DOHH2 (cell line): ENCODE results near the gene RAF1.
A peak's percentile ranks its signal among the peaks of the same experiment; 100 is the strongest.

ENCODE experiments used
- H3F3A ChIP-seq: fragments of 200-600 bp; sonication (generic), shearing (Covaris generic); 2 replicates; pipeline ENCODE4 v1.6.0; 2016; ENCODE audit warnings: antibody characterized with exemption, mild to moderate bottlenecking; ENCODE audit not compliant: control insufficient read depth, insufficient read depth
- H3K27ac ChIP-seq: fragments of 200-600 bp; sonication (generic); 2 replicates; pipeline ENCODE4 v1.5.1; 2014; ENCODE audit warnings: low read depth, mild to moderate bottlenecking, low read length, moderate library complexity
- H3K27me3 ChIP-seq: fragments of 200-600 bp; sonication (generic); 2 replicates; pipeline ENCODE4 v1.6.1; 2014; ENCODE audit warnings: mild to moderate bottlenecking, low read length, mixed read lengths; ENCODE audit not compliant: control insufficient read depth
- H3K36me3 ChIP-seq: fragments of 200-600 bp; sonication (generic); 2 replicates; pipeline ENCODE4 v1.6.1; 2014; ENCODE audit warnings: mild to moderate bottlenecking, low read length, moderate library complexity, mixed read lengths; ENCODE audit not compliant: control insufficient read depth
- H3K4me1 ChIP-seq: fragments of 200-600 bp; sonication (generic); 2 replicates; pipeline ENCODE4 v1.6.1; 2014; ENCODE audit warnings: mild to moderate bottlenecking, low read length, mixed read lengths; ENCODE audit not compliant: control insufficient read depth
- H3K4me2 ChIP-seq: fragments of 200-600 bp; sonication (generic); 2 replicates; pipeline ENCODE4 v1.6.0; 2014; ENCODE audit warnings: mild to moderate bottlenecking, low read length, moderate library complexity
- H3K4me3 ChIP-seq: fragments of 200-600 bp; sonication (generic); 2 replicates; pipeline ENCODE4 v1.5.1; 2014; ENCODE audit warnings: mild to moderate bottlenecking, low read length, mixed read lengths
- H3K79me2 ChIP-seq: fragments of 200-600 bp; sonication (generic); 2 replicates; pipeline ENCODE4 v1.6.1; 2014; ENCODE audit warnings: mild to moderate bottlenecking, low read length, mixed read lengths; ENCODE audit not compliant: control insufficient read depth
- H3K9me2 ChIP-seq: fragments of 200-600 bp; sonication (generic); replicated peaks from 2 replicates; pipeline ENCODE4 v1.6.1; 2014; ENCODE audit warnings: mild to moderate bottlenecking, low read length, mixed read lengths; ENCODE audit not compliant: control insufficient read depth
- H3K9me3 ChIP-seq: fragments of 200-600 bp; sonication (generic); 2 replicates; pipeline ENCODE4 v1.6.1; 2014; ENCODE audit warnings: antibody characterized with exemption, low read length, mixed read lengths; ENCODE audit not compliant: control insufficient read depth, insufficient read depth
- H4K20me1 ChIP-seq: fragments of 200-600 bp; sonication (generic); 2 replicates; pipeline ENCODE4 v1.6.0; 2014; ENCODE audit warnings: low read depth, mild to moderate bottlenecking, antibody characterized with exemption, low read length, moderate library complexity; ENCODE audit not compliant: control insufficient read depth, insufficient read depth
- CTCF ChIP-seq: fragments of 200-600 bp; sonication (generic); IDR thresholded peaks from one replicate; pipeline ENCODE4 v1.5.1; 2014; ENCODE audit warnings: antibody characterized with exemption, mild to moderate bottlenecking, low read depth, low read length; ENCODE audit not compliant: poor library complexity, severe bottlenecking
- EZH2phosphoT487 ChIP-seq: fragments of 200-600 bp; sonication (generic); IDR thresholded peaks from 2 replicates; pipeline ENCODE4 v1.6.1; 2017; ENCODE audit warnings: borderline replicate concordance, mild to moderate bottlenecking, antibody characterized with exemption, low read length, moderate library complexity, mixed read lengths

RAF1 gene

GRCh38 chr3:12708584-12709192, 44.8 kb upstream of the RAF1 start:
- no peaks in the 10 kb centered on the region for H3F3A ChIP-seq
- H3K27me3 ChIP-seq: peaks cover 19% of the 10 kb centered on the region
- H3K27ac ChIP-seq: no peak overlapping the region

GRCh38 chr3:12707449-12707848, 43.5 kb upstream of the RAF1 start:
- Histone ChIP-seq H3K79me2 (no peaks in the 10 kb centered on the region), H3K4me3 (no peak overlapping the region), H3K4me2 (no peak overlapping the region), H3K9me3 (no peaks in the 10 kb centered on the region), H3F3A (no peaks in the 10 kb centered on the region), H4K20me1 (no peaks in the 10 kb centered on the region), H3K4me1 (peaks cover 3% of the 10 kb centered on the region; the same call in 1 of the 2 replicates), H3K36me3 (no peaks in the 10 kb centered on the region), H3K9me2 (no peaks in the 10 kb centered on the region), H3K27me3 (peaks cover 19% of the 10 kb centered on the region), H3K27ac (no peak overlapping the region)
- TF ChIP-seq CTCF (no peak), EZH2phosphoT487 (no peak)

More at GRCh38 chr3:12708584-12709192, 44.8 kb upstream of the RAF1 start:
- Histone ChIP-seq H3K4me1 (peaks cover 3% of the 10 kb centered on the region; the same call in 1 of the 2 replicates), H3K36me3 (no peaks in the 10 kb centered on the region), H3K4me3 (no peak overlapping the region), H3K9me3 (no peaks in the 10 kb centered on the region), H4K20me1 (no peaks in the 10 kb centered on the region), H3K9me2 (no peaks in the 10 kb centered on the region), H3K79me2 (no peaks in the 10 kb centered on the region), H3K4me2 (no peak overlapping the region)
- no peak for TF ChIP-seq EZH2phosphoT487

GRCh38 chr3:12706504-12707253, 42.8 kb upstream of the RAF1 start:
- Histone ChIP-seq H3K27me3 (peaks cover 19% of the 10 kb centered on the region), H3K36me3 (no peaks in the 10 kb centered on the region), H3K4me2 (no peak overlapping the region), H3K4me3 (no peak overlapping the region), H3F3A (no peaks in the 10 kb centered on the region), H3K27ac (no peak overlapping the region), H3K79me2 (no peaks in the 10 kb centered on the region), H3K4me1 (peaks cover 3% of the 10 kb centered on the region; the same call in 1 of the 2 replicates), H3K9me3 (no peaks in the 10 kb centered on the region), H3K9me2 (no peaks in the 10 kb centered on the region), H4K20me1 (no peaks in the 10 kb centered on the region)
- TF ChIP-seq EZH2phosphoT487: no peak
- TF ChIP-seq CTCF: peak; percentile 93

- no peak for TF ChIP-seq CTCF
- no peak for TF ChIP-seq EZH2phosphoT487
- Histone ChIP-seq H3K36me3 (no peaks in the 10 kb centered on the region), H3K9me3 (no peaks in the 10 kb centered on the region), H3K79me2 (no peaks in the 10 kb centered on the region), H3F3A (no peaks in the 10 kb centered on the region), H3K27me3 (peaks cover 19% of the 10 kb centered on the region), H4K20me1 (no peaks in the 10 kb centered on the region), H3K9me2 (no peaks in the 10 kb centered on the region), H3K4me2 (no peak overlapping the region), H3K4me3 (no peak overlapping the region), H3K4me1 (peaks cover 3% of the 10 kb centered on the region; the same call in 1 of the 2 replicates), H3K27ac (no peak overlapping the region)
Measured at GRCh38 chr3:12705981-12706380, 42.1 kb upstream of the RAF1 start.
